Skeletal muscle satellite cell (primary cell): Measurements from ENCODE around the gene PREX1.

Source experiments
- H3K27me3 ChIP-seq: 2 replicates; pipeline ENCODE4 v1.7.0; 2013; ENCODE audit warnings: low read length; ENCODE audit not compliant: control insufficient read depth, insufficient read depth
- H3K36me3 ChIP-seq: 2 replicates; pipeline ENCODE4 v1.7.0; 2013; ENCODE audit warnings: mild to moderate bottlenecking, control low read depth, low read length; ENCODE audit not compliant: insufficient read depth
- H3K4me1 ChIP-seq: 2 replicates; pipeline ENCODE4 v1.7.0; 2013; ENCODE audit warnings: low read length; ENCODE audit not compliant: control insufficient read depth, insufficient read depth
- H3K4me2 ChIP-seq: 2 replicates; pipeline ENCODE4 v1.7.0; 2013; ENCODE audit warnings: mild to moderate bottlenecking, low read length
- H3K4me3 ChIP-seq: 2 replicates; pipeline ENCODE4 v1.7.0; 2013; ENCODE audit warnings: low read length
- H3K9ac ChIP-seq: 2 replicates; pipeline ENCODE4 v1.7.0; 2013; ENCODE audit warnings: mild to moderate bottlenecking, low read depth, low read length, moderate library complexity
- H3K9me3 ChIP-seq: replicated peaks from 2 replicates; pipeline ENCODE4 v1.7.0; 2013; ENCODE audit warnings: mild to moderate bottlenecking, control low read depth, low read length

The PREX1 gene

GRCh38 chr20:48731536-48731935 lies 96.3 kb downstream of the PREX1 start:
- no peaks in the 10 kb centered on the region for H3K9me3 ChIP-seq
- H3K27me3 ChIP-seq: no peaks in the 10 kb centered on the region
- H3K4me1 ChIP-seq: no peaks in the 10 kb centered on the region
- no peak overlapping the region for H3K9ac ChIP-seq
- no peak overlapping the region for H3K4me3 ChIP-seq
- no peak overlapping the region for H3K4me2 ChIP-seq
- no peaks in the 10 kb centered on the region for H3K36me3 ChIP-seq

GRCh38 chr20:48730977-48731376 lies 96.8 kb downstream of the PREX1 start:
- H3K4me1 ChIP-seq: no peaks in the 10 kb centered on the region
- no peaks in the 10 kb centered on the region for H3K36me3 ChIP-seq
- H3K4me3 ChIP-seq: no peak overlapping the region
- H3K9me3 ChIP-seq: no peaks in the 10 kb centered on the region
- no peak overlapping the region for H3K4me2 ChIP-seq
- H3K27me3 ChIP-seq: no peaks in the 10 kb centered on the region
- H3K9ac ChIP-seq: no peak overlapping the region

- Histone ChIP-seq H3K4me1 (no peaks in the 10 kb centered on the region), H3K27me3 (no peaks in the 10 kb centered on the region), H3K4me3 (no peak overlapping the region), H3K9ac (no peak overlapping the region), H3K4me2 (no peak overlapping the region), H3K36me3 (no peaks in the 10 kb centered on the region), H3K9me3 (no peaks in the 10 kb centered on the region)
These were observed 98.3 kb downstream of the PREX1 start for GRCh38 chr20:48729538-48729937.

- Histone ChIP-seq H3K4me2 (no peak overlapping the region), H3K4me3 (no peak overlapping the region), H3K36me3 (no peaks in the 10 kb centered on the region), H3K4me1 (peaks cover 7% of the 10 kb centered on the region), H3K27me3 (no peaks in the 10 kb centered on the region), H3K9ac (no peak overlapping the region), H3K9me3 (no peaks in the 10 kb centered on the region)
These were observed 99.6 kb downstream of the PREX1 start for GRCh38 chr20:48728042-48728825.

GRCh38 chr20:48727226-48727625 lies 100.6 kb downstream of the PREX1 start:
- no peaks in the 10 kb centered on the region for H3K36me3 ChIP-seq
- H3K4me1 ChIP-seq: peaks cover 18% of the 10 kb centered on the region
- H3K4me3 ChIP-seq: no peak overlapping the region
- no peaks in the 10 kb centered on the region for H3K27me3 ChIP-seq
- no peak overlapping the region for H3K4me2 ChIP-seq
- no peaks in the 10 kb centered on the region for H3K9me3 ChIP-seq
- H3K9ac ChIP-seq: no peak overlapping the region

GRCh38 chr20:48725555-48725991 lies 102.2 kb downstream of the PREX1 start:
- Histone ChIP-seq H3K4me3 (no peak overlapping the region), H3K9me3 (no peaks in the 10 kb centered on the region), H3K4me2 (no peak overlapping the region), H3K9ac (no peak overlapping the region), H3K4me1 (peaks cover 27% of the 10 kb centered on the region), H3K27me3 (no peaks in the 10 kb centered on the region), H3K36me3 (no peaks in the 10 kb centered on the region)

- H3K4me1 ChIP-seq: peaks cover 32% of the 10 kb centered on the region
- H3K36me3 ChIP-seq: no peaks in the 10 kb centered on the region
- H3K27me3 ChIP-seq: no peaks in the 10 kb centered on the region
These were observed 102.8 kb downstream of the PREX1 start for GRCh38 chr20:48724891-48725554.

GRCh38 chr20:48724382-48724781 lies 103.4 kb downstream of the PREX1 start:
- H3K4me3 ChIP-seq: no peak overlapping the region
- no peaks in the 10 kb centered on the region for H3K36me3 ChIP-seq
- peaks cover 33% of the 10 kb centered on the region for H3K4me1 ChIP-seq
- no peaks in the 10 kb centered on the region for H3K27me3 ChIP-seq
- H3K9ac ChIP-seq: no peak overlapping the region
- H3K4me2 ChIP-seq: no peak overlapping the region
- no peaks in the 10 kb centered on the region for H3K9me3 ChIP-seq

More at GRCh38 chr20:48724891-48725554, 102.8 kb downstream of the PREX1 start:
- no peak overlapping the region for H3K4me2 ChIP-seq
- no peak overlapping the region for H3K4me3 ChIP-seq
- no peak overlapping the region for H3K9ac ChIP-seq
- H3K9me3 ChIP-seq: no peaks in the 10 kb centered on the region

GRCh38 chr20:48723308-48724264 lies 104.2 kb downstream of the PREX1 start:
- Histone ChIP-seq H3K9ac (peak overlapping the region; percentile 37), H3K27me3 (no peaks in the 10 kb centered on the region), H3K4me2 (peak overlapping the region; percentile 50), H3K36me3 (no peaks in the 10 kb centered on the region), H3K4me3 (peak overlapping the region; percentile 15), H3K9me3 (no peaks in the 10 kb centered on the region), H3K4me1 (peaks cover 33% of the 10 kb centered on the region)

- Histone ChIP-seq H3K36me3 (no peaks in the 10 kb centered on the region), H3K4me2 (peak overlapping the region; percentile 50), H3K4me1 (peaks cover 33% of the 10 kb centered on the region), H3K9me3 (no peaks in the 10 kb centered on the region), H3K27me3 (no peaks in the 10 kb centered on the region), H3K9ac (peak overlapping the region; percentile 37), H3K4me3 (peak overlapping the region; percentile 15)
These were observed 105.0 kb downstream of the PREX1 start for GRCh38 chr20:48722737-48723191.
